Left renal pelvis (tissue), 4 donors: ENCODE results near the gene MEFV. TPM values are rescaled to one million over a fixed set of nuclear protein-coding genes. Genes with fewer than 3 reads are reported as not detected.
A peak's percentile ranks its signal among the peaks of the same experiment; 100 is the strongest.

ENCODE experiments used
- DNase-seq, 4 donors: peaks; one replicate each; pipeline ENCODE4 v3.0.0-alpha.2; 2013; ENCODE audit warnings: low read depth in 4 of 4, low spot score in 3 of 4
- polyA plus RNA-seq, 4 donors: library from polyadenylated mRNA; unstranded; fragments of 120-200 nt; gene quantifications; one replicate each; pipeline ENCODE4 v1.2.1, GENCODE V29; 2013; ENCODE audit not compliant: insufficient read length in 4 of 4

The MEFV gene
- polyA plus RNA-seq, 4 donors = 0.22 to 0.47 (median 0.29) TPM

- no peak for DNase-seq
Observed at GRCh38 chr16:3268294-3268693, 11.9 kb upstream of the MEFV start.

DNA sequence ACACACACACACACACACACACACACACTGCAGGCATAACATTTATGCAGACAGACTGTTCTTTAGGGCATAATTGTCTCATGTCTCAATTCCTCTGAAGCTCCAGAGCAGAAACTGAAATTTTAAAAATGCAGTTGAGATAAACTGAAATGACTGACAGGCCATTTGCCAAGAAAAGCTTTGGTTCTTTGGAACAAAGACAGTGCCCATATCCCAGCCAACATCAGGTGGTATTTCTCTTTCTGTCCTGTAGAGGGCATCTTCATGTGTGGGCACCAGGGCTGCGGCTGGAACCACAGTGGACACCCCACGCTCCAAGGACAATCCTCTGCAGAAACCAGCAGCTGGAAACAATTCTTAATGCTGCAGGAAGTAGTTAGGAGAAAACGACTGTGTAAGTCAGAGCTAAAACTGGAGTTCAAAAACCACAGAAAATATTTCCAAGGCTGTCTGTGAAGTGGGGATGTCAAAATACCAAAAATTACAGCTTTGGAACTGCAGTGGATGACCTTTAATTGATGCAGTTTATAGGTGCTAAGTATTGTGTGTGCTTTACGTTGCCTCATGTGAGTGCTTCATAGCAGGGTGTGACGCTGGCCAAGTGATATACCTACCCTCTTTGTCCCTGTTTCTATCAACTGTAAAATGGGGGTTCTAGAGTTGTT, 10.6 kb upstream of the MEFV start:
- no peak for DNase-seq

DNA sequence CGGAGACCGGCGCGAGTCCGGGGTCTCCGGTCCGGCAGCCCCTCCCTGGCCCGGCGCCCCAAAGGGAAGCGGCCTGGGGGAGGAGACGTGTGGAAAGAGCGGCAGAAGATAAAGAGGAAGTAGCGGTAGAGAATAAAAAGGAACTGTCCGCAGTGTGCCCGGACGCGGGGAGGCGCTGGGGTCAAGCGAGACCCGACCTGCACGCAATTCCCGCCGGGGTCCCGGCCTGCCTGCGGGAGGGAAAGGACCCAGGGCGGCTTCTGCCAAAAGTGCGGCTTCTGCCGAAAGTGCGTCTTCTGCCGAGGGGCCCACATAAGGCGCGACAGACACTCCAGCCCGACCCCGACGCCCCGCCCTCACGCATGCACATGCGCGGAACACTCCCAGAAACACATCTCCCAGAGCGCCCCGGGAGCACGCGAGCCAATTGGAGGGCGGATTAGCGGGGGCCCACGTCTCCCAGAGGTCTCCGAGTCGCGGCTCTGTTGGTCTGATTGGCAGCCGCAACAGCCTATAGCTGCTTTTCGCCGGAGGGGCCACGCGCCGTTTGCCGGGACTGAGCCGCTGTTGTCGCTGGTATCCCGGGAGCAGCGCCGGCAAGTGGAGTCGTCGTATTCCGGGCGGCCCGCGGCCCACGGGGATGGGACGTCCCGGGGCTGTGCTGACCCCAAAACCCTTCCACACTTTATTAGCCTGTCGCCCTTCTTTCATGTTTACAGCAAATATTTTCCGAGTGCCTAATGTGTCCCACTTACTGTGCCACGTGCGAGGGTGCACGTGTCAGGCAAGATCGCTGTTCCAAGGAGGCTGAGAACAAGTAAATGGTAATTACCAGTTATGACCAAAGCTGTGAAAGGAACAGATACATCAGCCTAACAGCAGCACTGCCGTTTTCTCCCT, 8.0 kb upstream of the MEFV start:
- DNase-seq = peak; percentile 85 to 93 (median 90)

DNA sequence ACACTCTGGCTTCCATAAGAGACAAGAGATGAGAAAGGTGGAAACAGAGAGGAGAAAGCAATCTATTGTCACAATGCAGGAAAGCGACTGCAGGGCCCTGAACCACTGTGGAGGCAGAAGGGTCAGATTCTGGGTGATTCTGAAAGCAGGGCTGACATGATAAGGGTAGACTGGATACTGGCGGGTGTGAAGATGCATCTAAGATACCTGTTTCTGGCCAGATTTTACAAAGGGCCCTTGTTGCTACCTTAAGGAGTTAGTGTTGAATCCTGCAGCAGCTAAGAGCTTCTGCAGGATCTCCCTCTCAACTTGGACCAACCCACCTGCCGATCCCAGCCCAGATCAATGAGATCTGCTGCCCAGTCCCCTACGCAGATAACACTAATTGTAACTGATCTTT, 6.1 kb upstream of the MEFV start:
- no peak for DNase-seq

DNA sequence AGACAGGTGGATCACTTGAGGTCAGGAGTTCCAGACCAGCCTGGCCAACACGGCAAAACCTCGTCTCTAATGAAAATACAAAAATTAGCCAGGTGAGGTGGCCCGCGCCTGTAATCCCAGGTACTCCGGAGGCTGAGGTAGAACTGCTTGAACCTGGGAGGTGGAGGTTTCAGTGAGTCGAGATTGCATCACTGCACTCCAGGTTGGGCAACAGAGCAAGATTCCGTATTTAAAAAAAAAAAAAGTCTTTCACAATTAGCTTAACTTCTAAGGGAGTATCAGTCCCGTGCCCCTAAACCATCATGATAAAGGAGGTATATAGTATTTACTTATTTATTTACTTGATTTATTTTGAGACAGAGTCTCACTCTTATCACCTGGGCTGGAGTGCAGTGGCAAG, 3.4 kb upstream of the MEFV start:
- DNase-seq = no peak

- no peak for DNase-seq
Observed at GRCh38 chr16:3256866-3257465, 533 bp upstream of the MEFV start.

DNA sequence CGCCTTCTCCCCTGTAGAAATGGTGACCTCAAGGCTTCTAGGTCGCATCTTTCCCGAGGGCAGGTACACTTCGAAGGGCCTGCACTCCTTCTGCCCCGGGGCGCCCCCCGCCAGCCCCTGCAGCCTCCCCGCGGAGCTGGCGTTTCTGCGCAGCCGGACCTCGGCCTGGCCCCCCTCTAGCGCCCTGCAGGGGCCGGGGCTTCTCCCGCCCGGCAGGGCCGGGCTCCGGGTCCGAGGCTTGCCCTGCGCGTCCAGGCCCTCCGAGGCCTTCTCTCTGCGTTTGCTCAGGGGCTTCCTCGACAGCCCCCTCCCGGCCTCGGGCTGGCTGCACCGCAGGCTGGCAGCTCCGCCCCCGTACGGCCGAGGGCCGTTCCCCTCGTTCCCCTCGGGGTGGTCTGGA, 2.1 kb downstream of the MEFV start:
- DNase-seq = no peak

DNA sequence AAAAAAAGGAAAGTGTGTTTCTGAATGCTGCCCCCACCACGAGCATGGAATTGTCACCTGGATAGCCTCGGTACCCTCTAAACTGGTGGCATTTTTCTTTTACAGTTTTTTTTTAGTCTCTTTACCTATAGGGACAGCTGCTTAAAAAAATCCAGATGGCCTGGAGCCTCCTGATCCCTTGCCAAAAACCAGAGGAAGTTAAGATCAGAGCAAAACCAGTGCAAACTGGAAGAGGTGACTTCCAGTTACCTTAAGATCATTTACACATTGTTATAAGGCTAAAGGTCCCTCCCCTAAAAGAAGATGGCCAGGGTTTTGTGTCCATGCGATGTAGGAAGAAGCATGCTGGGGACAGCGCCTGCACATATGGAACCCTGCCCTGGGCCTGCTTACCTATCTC, 3.5 kb downstream of the MEFV start:
- no peak for DNase-seq

GRCh38 chr16:3249451-3249850, 7.0 kb downstream of the MEFV start:
- no peak for DNase-seq

- no peak for DNase-seq
Observed at GRCh38 chr16:3249020-3249419, 7.4 kb downstream of the MEFV start.

DNA sequence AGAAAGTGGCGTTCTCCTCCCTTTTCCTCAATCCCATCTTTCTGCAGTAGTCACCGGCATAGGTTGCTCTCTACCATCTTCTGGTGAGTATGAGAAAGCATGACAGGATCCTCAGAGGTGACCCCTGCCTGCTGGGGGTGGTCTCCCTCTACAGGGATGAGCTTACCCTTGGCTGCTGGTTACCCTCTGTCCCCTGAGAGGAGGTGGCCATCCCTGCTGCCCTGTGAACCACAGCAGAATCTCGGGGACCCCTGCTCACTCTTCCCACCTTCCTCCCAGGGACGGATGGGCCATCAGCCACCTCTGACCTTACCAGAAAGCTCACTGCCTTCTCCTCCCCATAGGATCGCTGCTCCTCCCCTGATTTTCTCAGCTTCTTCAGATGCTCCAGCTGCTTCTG, 7.8 kb downstream of the MEFV start:
- no peak for DNase-seq

DNA sequence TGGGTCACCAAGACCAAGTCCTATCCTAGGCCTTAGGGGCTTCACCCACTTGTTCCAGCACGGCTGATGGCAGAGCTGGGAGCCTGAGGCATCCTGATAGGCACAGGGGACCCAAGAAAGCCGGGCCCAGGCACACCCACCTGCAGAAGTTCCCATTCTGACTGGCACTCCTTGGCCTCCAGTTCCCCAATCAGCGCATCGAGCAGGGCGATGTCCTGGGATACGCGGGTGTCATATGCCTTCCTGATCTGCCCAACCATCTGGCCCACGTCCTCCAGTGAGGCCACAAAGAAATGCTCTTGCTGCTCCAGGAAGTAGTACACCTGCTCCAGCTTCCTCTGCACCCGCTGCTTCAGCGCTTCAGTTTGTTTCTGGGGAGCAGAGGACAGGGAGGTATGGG, 9.6 kb downstream of the MEFV start:
- DNase-seq = no peak

GRCh38 chr16:3246002-3246401, 10.4 kb downstream of the MEFV start:
- no peak for DNase-seq

DNA sequence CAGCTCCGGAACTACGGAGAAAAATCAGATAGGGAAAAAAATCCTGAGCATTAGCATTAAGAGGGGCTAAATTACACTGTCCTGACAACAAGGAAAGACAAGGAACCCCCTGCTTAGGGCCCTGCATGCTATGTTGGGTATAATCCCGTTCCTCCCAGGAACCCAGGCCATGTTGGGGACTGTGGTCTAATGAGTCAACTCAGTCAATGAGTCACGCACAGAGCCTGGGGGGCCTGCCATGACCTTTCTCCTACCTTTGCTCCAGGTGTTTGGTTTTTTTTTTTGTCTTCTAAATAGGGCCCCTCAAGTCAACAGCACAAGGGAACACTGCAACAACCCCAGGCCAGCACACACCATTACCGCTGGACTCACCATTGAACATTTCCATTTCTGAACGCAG, 12.6 kb downstream of the MEFV start:
- DNase-seq = no peak

DNA sequence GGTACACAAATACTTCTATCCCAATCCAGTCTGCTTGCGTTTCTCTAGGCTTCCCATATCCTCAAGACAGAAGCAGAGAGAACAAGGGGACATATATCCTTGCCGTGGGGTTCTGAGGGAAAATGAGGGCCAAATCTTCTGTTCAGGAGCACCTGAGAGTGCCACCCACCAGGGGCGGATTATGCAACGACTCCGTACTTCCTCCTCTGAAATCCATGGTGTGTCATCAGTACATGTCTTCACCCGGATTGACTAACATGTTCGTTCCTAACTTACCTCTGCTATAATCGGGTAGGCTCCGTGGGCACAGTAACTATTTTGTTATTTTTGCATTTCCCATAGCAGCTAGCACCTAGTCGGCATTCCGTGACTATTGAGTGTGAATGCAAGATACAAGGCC, 13.7 kb downstream of the MEFV start:
- no peak for DNase-seq

DNA sequence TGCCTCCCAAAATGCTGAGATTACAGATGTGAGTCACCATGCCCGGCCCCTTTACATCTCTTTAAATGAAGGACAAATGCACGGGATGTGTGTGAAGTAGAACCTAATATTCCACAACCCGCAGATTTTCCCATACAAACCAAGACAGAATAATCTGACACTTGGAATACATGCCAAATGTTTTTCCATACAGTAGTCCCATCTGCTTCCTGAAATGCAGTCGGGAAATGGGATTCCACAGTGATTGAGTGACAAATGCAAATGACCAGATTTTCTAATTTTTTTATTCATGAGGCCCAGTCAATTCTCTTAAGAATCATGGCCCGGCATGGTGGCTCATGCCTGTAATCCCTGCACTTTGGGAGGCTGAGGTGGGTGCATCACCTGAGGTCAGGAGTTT, 14.7 kb downstream of the MEFV start:
- no peak for DNase-seq

DNA sequence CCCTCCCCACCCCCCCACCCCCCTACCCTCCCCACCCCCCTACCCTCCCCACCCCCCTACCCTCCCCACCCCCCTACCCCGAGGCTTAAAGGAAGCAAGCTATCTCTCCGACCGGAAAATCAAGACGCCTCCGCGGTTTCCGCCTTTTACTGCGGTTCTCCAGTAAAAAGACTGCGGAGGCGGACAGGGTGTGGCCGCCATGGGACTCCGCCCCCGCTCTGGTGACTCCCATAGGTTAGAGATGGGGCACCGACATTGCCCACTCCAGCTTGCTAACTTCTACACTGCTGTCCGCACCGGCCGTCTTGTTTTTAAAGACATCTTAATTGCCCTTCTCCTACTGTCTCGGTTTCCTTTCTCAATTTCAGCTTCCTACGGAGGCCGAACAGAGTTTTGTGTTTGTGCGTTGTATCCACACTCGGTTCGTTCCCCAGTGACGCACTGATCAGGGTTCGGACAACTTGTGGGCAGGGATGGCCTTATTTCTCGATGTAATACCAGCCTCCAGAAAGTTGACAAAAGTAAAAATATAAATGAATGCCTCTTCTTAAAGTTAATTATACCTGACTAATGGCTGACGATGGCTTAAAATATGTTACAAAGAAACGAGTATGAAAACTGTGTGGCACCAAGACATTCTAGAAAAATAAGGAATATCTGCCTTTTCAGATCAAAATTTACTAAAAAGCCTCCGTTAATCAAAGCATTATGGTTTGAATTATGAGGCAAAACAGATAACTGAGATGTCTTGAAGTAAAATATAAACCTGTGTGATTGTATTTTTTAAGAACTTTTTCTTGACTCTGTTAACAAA, 20.4 kb downstream of the MEFV start:
- no peak for DNase-seq

- DNase-seq = peak; percentile 87 to 93 (median 90)
Observed at GRCh38 chr16:3234857-3235561, 21.4 kb downstream of the MEFV start, which contains the start of gene ZNF200. TSS of gene ZNF200 (minus strand) at chr16:3235158. CDS start at chr16:3233755, 1,403 bp downstream.

DNA sequence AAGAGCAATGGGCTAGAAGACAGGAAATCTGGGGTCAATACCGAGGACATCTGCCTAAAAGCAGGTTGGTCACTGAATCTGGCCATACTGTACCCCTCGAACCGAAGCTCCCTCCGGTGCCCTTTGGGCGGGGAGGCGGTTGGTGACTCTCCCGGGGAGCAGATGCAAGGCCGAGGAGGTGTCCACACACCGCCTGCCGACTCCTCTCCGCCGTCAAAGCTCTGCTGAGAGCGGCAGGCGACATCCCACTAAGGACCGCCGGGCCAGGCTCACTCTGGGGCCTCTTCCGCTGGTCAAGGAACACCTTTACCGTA, 21.9 kb downstream of the MEFV start:
- no peak for DNase-seq

DNA sequence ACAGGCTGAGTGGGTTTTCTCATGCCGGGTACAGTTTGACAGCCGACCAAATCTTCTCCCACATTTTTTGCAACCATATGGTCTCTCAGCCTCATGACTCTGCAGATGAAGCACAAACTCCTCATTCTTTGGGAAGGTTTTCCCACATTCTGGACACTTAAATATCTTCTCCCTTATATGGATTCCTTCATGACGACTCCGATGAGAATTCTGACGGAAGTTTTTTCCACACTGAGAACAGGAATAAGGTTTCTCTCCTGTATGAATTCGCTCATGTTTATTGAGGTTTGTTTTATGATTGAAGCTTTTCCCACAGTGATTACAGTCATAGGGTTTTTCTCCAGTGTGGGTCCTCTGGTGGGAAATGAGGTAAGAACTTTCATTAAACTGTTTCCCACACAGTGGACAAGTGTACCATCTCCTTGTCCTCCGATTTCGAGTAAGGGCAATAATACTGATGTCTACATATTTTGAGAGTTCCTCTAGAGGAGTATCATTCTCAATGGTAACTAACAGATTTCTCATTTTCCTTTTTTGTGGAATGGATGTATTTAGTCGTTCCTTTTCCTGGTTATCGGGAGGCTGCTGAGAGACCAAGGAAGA, 32.4 kb downstream of the MEFV start:
- DNase-seq = no peak
